Activated T-cell treated with anti-CD3 and anti-CD28 coated beads, Interleukin-2, amount 50 U/mL, for 72 hours (primary cell): Measurements from ENCODE around the gene CRYBB3. TPM values are rescaled to one million over a fixed set of nuclear protein-coding genes. Genes with fewer than 3 reads are reported as not detected.
"Not testable (repeated sequence)": the region's sequence is repeated elsewhere in the genome, so short reads cannot be mapped to it uniquely, and the experiment has no call there.

ENCODE experiments used
- ATAC-seq, 2 donors: fragments of 150-1000 bp; cut with Tn5 transposase; replicated peaks in 1 of 2; 2 replicates each; pipeline ENCODE4 v1.10.0; 2021; ENCODE audit warnings: moderate library complexity in 2 of 2, mild to moderate bottlenecking in 1 of 2
- DNase-seq, 2 donors: peaks; one replicate each; pipeline ENCODE4 v3.0.0; 2021 to 2022; ENCODE audit warnings: mixed read lengths in 1 of 2
- H3K27ac Mint-ChIP-seq: one replicate; pipeline ENCODE4 v1.8.0; 2022; ENCODE audit warnings: mild to moderate bottlenecking, moderate library complexity, mixed read lengths
- H3K27me3 Mint-ChIP-seq: one replicate; pipeline ENCODE4 v1.8.0; 2022; ENCODE audit warnings: low read depth, mixed read lengths
- H3K36me3 Mint-ChIP-seq, 2 donors: one replicate each; pipeline ENCODE4 v1.8.0; 2022; ENCODE audit warnings: mixed read lengths in 2 of 2, mild to moderate bottlenecking in 1 of 2; ENCODE audit not compliant: insufficient read depth in 2 of 2
- H3K4me1 Mint-ChIP-seq: one replicate; pipeline ENCODE4 v1.8.0; 2022; ENCODE audit warnings: low read depth, mixed read lengths
- H3K4me3 Mint-ChIP-seq, 2 donors: one replicate each; pipeline ENCODE4 v1.8.0; 2022; ENCODE audit warnings: mild to moderate bottlenecking in 2 of 2, mixed read lengths in 2 of 2, moderate library complexity in 2 of 2
- H3K9me3 Mint-ChIP-seq, 2 donors: one replicate each; pipeline ENCODE4 v1.8.0; 2022; ENCODE audit warnings: mixed read lengths in 2 of 2
- total RNA-seq, 2 donors: library from RNA; stranded (reverse); gene quantifications; one replicate each; pipeline ENCODE4 v1.2.3, GENCODE V29; 2022

Gene CRYBB3
- total RNA-seq, 2 donors from 2014 or later: 0.30 to 0.77 TPM

DNA sequence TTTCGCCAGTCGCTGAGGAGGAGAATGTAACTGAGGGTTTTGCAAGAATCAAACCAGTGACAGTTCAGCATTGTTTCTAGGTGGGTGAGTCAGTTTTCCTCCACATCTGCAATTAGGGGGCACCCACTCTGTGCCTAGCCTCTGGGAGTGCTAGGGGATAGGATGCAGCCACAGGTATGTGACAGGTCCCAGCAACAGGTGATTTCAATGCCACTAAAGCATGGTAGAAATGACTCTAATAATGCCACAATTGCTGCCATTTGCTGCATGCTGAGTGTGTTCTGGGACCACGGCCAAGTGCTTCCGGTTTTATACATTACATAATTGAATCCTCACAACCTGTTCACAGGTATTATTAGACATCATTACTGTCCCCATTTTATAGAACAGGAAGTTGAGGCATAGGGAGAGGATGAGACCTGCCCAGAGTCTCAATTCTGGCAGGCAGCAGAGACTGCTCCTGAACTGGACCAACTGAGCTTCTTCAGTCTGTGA is 20.3 kb downstream of the CRYBB3 start:
- Mint-ChIP-seq H3K4me3 (no peak overlapping the region), H3K27me3 (peaks cover 12% of the 10 kb centered on the region), H3K27ac (no peak overlapping the region), H3K4me1 (no peaks in the 10 kb centered on the region), H3K9me3 (no peaks in the 10 kb centered on the region), H3K36me3 (no peaks in the 10 kb centered on the region)
- ATAC-seq (no peak), DNase-seq (no peak)

GRCh38 chr22:25221790-25222189 is 22.1 kb downstream of the CRYBB3 start:
- Mint-ChIP-seq H3K27ac (no peak overlapping the region), H3K36me3 (no peaks in the 10 kb centered on the region), H3K4me3 (no peak overlapping the region), H3K27me3 (peaks cover 2% of the 10 kb centered on the region), H3K9me3 (no peaks in the 10 kb centered on the region), H3K4me1 (no peaks in the 10 kb centered on the region)
- ATAC-seq (no peak), DNase-seq (no peak)

GRCh38 chr22:25223269-25223850 is 23.7 kb downstream of the CRYBB3 start:
- H3K27me3 Mint-ChIP-seq: no peaks in the 10 kb centered on the region
- no peak for ATAC-seq
- no peak overlapping the region for H3K27ac Mint-ChIP-seq
- no peak overlapping the region for H3K4me3 Mint-ChIP-seq
- no peaks in the 10 kb centered on the region for H3K9me3 Mint-ChIP-seq
- H3K4me1 Mint-ChIP-seq: no peaks in the 10 kb centered on the region
- H3K36me3 Mint-ChIP-seq: no peaks in the 10 kb centered on the region
- no peak for DNase-seq

DNA sequence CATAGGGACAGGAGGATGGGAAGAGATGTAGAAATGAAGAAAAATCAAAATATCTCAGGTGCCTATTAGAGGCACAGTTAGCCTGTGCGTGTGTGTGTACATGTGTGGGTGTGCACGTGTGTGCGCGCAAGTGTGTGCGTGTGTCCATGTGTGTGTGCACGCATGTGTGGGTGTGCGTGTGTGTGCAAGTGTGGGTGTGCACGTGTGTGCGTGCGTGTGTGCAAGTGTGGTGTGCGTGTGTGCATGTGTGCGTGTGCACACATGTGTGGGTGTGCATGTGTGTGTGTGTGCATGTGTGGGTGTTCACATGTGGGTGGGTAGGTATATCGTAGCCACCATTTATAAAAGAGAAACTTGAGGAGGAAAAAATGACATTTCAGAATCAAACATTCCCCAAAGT is 29.2 kb downstream of the CRYBB3 start:
- no peaks in the 10 kb centered on the region for H3K36me3 Mint-ChIP-seq
- H3K27ac Mint-ChIP-seq: no peak overlapping the region
- no peaks in the 10 kb centered on the region for H3K9me3 Mint-ChIP-seq
- ATAC-seq (no peak), DNase-seq (no peak)
- H3K27me3 Mint-ChIP-seq: peaks cover 15% of the 10 kb centered on the region
- no peak overlapping the region for H3K4me3 Mint-ChIP-seq
- no peaks in the 10 kb centered on the region for H3K4me1 Mint-ChIP-seq

DNA sequence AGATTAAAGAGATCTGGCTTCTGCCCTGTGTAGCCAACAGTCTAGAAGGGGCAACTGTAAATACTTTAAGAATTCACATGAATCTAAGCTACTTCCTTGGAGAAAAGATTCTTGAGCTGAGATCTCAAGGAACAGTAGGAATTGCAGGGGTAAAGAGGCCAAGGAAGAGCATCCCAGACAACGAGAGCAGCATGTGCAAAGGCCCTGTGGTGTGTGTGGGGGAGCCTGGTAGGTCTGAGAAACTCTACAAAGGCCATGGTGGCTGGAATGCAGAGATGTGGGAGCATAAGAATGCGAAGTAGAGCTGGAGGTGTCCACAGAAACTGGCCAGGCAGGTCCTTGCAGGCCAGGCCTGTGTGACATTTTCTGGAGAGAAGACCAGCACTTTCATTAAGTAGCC is 31.1 kb downstream of the CRYBB3 start:
- not testable (repeated sequence) for ATAC-seq, H3K4me3 Mint-ChIP-seq, H3K4me1 Mint-ChIP-seq, H3K36me3 Mint-ChIP-seq, H3K27ac Mint-ChIP-seq, H3K9me3 Mint-ChIP-seq, DNase-seq
- H3K27me3 Mint-ChIP-seq: peaks cover 27% of the 10 kb centered on the region

GRCh38 chr22:25232301-25232700 is 32.6 kb downstream of the CRYBB3 start:
- Mint-ChIP-seq H3K4me3 (no peak overlapping the region), H3K27ac (no peak overlapping the region), H3K4me1 (peaks cover 7% of the 10 kb centered on the region), H3K9me3 (no peaks in the 10 kb centered on the region), H3K27me3 (peaks cover 35% of the 10 kb centered on the region), H3K36me3 (no peaks in the 10 kb centered on the region)
- no peak for DNase-seq
- ATAC-seq: no peak

- not testable (repeated sequence) for H3K4me3 Mint-ChIP-seq, H3K9me3 Mint-ChIP-seq, H3K27ac Mint-ChIP-seq, H3K36me3 Mint-ChIP-seq, ATAC-seq, DNase-seq, H3K4me1 Mint-ChIP-seq
- H3K27me3 Mint-ChIP-seq: peaks cover 37% of the 10 kb centered on the region
Measured at GRCh38 chr22:25233706-25234105, 34.0 kb downstream of the CRYBB3 start.

DNA sequence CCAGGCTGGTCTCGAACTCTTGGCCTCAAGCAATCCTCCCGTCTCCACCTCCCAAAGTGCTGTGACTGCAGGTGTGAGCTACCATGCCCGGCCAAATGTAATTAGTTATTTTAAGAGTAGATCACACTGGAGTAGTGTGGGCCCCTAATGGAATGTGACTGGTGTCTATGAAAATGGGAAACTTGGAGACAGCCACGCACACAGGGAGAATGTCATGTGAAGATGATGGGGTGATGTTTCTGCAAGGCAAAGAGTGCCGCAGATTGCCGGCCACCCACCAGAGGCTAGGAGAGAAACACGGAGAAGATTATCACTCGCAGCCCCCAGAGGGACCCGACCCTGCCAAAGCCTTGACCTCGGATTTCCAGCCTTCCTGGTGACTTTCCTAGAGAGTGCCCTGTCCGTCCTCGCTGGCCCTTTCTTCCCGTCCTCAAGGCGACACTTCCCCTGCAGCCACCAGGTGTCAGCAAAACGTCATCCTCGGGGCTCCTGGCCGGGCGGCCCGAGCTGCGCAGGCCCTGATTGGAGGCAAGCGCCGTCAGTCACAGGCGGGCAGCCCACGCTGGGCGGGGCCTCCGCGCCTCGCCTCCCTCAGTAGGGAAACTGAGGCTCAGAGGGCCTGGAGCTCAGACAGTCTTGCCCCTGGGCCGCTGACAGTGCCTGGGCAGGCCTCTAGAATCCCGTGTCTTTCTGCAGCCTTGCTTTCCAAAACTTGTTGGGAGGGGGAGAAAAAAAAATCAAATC is 36.1 kb downstream of the CRYBB3 start:
- Mint-ChIP-seq H3K27ac (no peak overlapping the region), H3K27me3 (peaks cover 34% of the 10 kb centered on the region), H3K9me3 (no peaks in the 10 kb centered on the region), H3K4me3 (peak overlapping the region in 1 of 2 donors; percentile 23), H3K36me3 (no peaks in the 10 kb centered on the region), H3K4me1 (peaks cover 7% of the 10 kb centered on the region)
- ATAC-seq: peak; percentile 94 to 97
- peak; percentile 81 to 86 for DNase-seq

DNA sequence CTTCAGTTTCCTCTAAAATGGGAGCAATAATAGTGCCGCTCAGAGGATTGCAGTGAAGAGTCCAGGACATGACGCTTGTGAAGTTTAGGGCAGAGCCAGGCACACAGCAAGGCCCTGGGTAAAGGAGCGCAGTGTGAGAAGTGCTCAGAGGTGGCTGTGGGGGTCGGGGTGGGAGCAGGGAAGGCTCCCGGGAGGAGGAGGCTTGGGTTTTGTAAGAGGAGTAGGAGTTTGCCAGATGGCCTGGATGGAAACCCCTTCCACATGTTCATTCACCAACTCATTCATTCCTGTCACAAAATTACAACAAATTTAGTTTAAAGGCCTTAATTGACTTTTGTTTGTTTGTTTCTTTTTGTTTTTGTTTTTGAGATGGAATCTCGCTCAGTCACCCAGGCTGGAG is 36.8 kb downstream of the CRYBB3 start:
- Mint-ChIP-seq H3K27ac (no peak overlapping the region), H3K4me3 (no peak overlapping the region), H3K27me3 (peaks cover 34% of the 10 kb centered on the region), H3K36me3 (no peaks in the 10 kb centered on the region), H3K9me3 (no peaks in the 10 kb centered on the region), H3K4me1 (peaks cover 7% of the 10 kb centered on the region)
- no peak for DNase-seq
- no peak for ATAC-seq

GRCh38 chr22:25237503-25237902 is 37.8 kb downstream of the CRYBB3 start:
- Mint-ChIP-seq H3K36me3 (no peaks in the 10 kb centered on the region), H3K4me3 (no peak overlapping the region), H3K27me3 (peaks cover 34% of the 10 kb centered on the region), H3K4me1 (peaks cover 7% of the 10 kb centered on the region), H3K9me3 (no peaks in the 10 kb centered on the region), H3K27ac (no peak overlapping the region)
- no peak for ATAC-seq
- no peak for DNase-seq

- DNase-seq, ATAC-seq, H3K36me3 Mint-ChIP-seq, H3K4me3 Mint-ChIP-seq, H3K4me1 Mint-ChIP-seq, H3K27ac Mint-ChIP-seq, H3K9me3 Mint-ChIP-seq: not testable (repeated sequence)
- H3K27me3 Mint-ChIP-seq: peaks cover 31% of the 10 kb centered on the region
Measured at GRCh38 chr22:25238058-25238457, 38.4 kb downstream of the CRYBB3 start.

DNA sequence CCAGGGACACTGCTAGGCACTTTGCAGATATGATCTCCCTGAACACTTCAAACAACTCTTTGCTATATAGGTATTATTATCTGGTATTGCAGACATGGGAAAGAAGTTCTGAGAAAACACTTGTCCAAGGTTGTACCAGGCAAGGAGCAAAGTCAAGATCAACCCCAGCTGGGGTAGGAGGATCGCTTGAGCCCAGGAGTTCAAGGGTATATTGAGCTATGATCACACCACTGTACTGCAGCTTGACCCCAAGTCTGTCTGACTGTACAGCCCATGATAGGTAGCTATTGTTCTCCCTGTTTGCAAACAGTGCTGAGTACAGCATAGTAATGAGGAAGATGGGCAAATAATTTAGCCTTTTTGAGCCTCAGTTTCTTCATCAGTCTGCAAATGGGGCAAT is 55.5 kb downstream of the CRYBB3 start:
- DNase-seq, H3K9me3 Mint-ChIP-seq, H3K4me1 Mint-ChIP-seq, H3K4me3 Mint-ChIP-seq, H3K27me3 Mint-ChIP-seq, H3K36me3 Mint-ChIP-seq, H3K27ac Mint-ChIP-seq, ATAC-seq: not testable (repeated sequence)
